GM18858 (cell line): ENCODE results near the gene SEC16B.

ENCODE experiments used
- ATAC-seq: cut with Tn5 transposase; IDR thresholded peaks from one replicate; pipeline ENCODE4 v1.9.1; 2021; ENCODE audit not compliant: unreplicated experiment

The SEC16B gene

GRCh38 chr1:177979272-177979671 is 9.4 kb upstream of the SEC16B start:
- no peak for ATAC-seq

DNA sequence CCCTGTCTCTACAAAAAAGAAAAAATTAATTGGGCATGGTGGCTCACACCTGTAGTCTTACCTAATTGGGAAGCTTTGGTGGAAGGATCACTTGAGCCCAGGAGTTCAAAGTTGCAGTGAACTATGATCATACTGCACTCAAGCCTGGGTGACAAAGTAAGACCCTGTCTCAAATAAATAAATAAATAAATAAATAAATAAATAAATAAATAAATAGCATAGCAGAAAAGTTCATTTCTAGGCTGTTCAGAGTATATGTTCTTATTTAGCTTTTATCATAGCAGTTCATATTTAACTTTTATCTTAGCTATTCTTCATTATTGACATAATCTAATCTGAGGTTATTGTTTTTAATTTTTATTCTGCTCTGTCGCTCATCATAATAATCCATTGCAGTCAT is 8.7 kb upstream of the SEC16B start:
- no peak for ATAC-seq

GRCh38 chr1:177977141-177977540 is 7.3 kb upstream of the SEC16B start:
- ATAC-seq: no peak

- ATAC-seq: no peak
Observed at GRCh38 chr1:177976596-177976995, 6.7 kb upstream of the SEC16B start.

DNA sequence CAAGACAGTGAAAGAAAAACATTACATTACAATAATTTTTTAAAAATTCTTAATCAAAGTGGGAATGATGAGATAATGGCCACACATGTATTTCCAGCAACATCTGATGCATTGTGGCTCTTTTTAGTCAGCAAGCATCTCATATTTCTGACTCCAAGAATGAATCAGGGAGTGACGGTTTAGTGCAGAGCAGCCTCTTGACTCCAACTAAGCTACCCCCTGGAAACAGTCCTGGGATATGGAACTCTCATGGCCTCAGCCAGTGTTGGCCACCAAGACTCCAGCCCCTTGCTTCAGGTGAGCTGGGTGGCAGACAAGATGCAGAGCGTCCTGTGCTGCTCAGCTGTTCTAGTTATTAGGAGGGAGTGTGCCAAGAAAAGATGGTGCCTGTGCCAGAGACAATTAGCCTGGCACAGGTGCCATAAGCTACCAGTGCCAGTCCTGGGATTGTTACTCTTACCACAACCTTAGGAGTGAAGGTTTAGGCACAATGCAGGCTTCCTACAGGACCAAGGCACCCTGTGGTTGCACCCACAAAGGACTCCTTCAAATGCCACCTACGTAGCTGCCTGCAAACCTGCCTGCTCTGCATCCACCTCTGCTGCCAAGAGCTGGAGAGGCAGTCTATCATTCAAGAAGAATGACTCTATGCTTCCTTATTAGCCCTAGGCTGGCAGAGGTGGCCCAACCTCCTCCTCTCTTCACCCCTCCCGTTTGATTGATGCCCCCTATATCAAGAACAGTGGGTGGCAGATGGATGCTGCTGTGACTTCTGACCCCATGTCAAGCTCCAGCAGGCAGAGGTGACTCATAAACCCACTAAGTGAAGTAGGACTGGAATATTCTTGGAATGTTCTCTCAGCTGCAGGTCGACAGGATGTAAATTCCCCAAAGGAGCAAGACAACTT is 6.0 kb upstream of the SEC16B start:
- ATAC-seq: no peak

- no peak for ATAC-seq
Observed at GRCh38 chr1:177973585-177973984, 3.7 kb upstream of the SEC16B start.

GRCh38 chr1:177969109-177969508 is 749 bp downstream of the SEC16B start:
- no peak for ATAC-seq

GRCh38 chr1:177966199-177966598 is 3.7 kb downstream of the SEC16B start:
- ATAC-seq: no peak

DNA sequence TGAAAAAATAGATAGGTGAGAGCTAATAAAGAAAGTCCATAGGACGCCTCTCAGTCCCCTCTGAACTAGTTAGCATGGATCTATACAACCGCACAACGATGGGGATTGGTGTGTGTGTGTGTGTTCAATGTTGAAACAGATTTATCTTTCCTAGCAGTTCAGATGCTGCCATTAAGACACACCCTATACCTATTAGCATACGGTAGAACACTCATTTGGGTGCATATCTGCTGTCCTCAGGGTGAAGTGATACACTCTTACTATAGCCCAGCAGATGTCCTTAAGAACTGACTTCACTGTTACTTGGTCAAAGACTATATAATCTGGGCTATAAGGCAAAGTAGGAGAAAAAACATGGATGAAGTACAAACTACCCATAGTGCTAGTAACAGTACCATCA is 4.6 kb downstream of the SEC16B start:
- ATAC-seq: no peak

GRCh38 chr1:177964336-177964735 is 5.5 kb downstream of the SEC16B start:
- no peak for ATAC-seq

DNA sequence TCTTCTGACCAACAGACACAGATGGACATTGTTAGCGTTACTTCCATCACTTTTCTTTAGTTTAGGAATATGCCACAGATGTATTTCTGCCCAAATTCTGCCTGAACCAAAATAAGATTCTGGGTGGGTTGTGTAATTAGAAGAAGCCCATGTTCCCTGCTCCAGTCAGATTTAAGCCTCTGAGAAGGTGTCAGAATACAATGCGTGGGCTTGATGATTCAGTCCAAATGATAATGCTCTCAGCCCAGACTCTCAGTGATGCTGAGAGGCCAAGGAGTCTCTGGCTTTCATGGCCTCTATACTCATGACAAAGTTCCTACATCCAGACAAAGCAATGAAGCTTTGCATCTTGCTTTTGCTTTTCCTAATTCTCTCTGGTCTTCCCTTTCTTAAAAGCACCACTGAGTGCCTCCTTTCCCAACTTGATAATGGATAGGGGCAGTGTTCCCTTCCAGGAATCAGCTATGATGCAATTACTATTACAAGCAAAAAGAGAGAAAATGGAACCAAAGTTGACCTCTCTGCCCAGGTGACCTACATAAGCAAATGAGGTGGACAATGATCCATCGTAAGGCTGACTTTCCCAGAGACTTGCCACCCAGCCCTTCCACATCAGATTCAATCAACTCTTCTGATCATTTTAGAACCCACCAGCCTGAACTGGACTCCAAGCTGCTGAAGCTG is 8.8 kb downstream of the SEC16B start:
- ATAC-seq: no peak

- no peak for ATAC-seq
Observed at GRCh38 chr1:177959811-177960515, 9.9 kb downstream of the SEC16B start.

DNA sequence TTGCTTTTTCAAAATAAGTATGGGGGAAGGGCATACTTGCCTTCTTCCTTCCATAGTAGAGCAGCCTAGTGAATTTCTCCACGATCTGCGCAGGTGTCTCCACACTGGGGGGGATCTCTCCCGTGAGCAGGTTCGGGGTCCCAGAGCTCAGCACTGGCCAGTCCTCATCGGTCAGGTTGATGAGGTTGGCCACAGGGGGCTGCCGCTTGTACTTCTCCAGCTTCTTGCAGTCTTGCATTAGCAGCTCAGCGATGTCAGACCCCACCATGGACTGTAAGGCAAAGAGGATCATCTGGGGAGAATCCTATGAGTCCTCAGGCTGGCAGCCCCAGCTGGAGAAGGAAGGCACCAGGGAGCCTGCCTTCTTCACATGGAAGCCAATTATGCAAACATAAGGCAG is 11.8 kb downstream of the SEC16B start:
- no peak for ATAC-seq

GRCh38 chr1:177954076-177954475 is 15.8 kb downstream of the SEC16B start:
- no peak for ATAC-seq

DNA sequence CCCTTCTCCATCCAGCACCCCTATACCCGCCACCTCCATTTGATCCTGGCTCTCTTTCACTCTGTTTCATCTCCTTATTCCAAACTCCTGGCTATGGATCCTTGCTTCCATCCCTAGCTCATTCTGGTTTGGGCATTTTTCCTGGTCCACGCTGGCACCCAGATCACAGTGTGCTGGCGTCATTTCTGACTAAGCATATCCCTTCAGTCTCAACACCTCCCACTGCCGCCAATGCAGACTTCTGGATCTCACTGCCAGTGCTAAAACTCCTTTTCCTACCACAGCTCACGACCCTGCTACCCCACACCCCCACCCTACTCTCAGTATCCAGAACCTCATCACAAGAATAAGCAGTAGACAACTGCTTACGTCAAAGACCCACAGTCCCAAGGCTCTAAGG is 16.3 kb downstream of the SEC16B start:
- no peak for ATAC-seq

DNA sequence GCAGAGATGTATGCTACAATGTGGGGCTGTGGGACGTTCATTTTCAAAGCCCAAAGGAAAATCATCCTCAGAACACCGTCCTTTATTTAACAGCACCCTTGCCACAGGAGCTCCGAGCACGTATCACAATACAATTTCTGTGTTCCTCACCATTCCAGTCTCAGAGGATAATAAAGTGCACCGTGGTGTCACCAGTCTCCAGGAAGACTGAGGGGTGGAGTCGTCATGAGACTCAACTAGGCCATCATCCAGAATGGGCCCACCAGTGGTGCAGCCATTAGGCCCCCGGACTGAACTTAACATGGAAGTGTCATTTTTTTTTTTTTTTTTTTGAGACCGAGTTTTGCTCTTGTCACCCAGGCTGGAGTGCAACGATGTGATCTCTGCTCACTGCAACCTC is 17.2 kb downstream of the SEC16B start:
- ATAC-seq: no peak

DNA sequence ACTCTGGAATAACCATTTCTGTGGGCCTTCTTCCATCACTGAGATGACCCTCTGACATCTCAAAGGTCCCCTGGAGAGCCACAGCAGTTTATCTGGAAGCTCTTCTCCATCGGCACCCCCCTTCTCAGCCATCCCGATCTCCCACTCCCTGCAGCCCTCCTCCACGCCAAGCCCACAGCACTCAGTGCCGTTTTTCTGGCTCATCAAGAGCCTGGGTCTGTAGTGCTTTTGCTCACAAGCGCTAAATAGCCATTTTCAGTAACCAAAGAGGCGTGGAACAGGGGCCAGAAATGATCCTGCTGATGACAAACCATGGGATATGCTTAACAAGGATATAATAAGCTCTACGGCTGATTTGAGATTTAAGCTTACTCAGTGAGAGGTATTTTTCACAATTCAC is 17.6 kb downstream of the SEC16B start:
- ATAC-seq: no peak

- ATAC-seq: no peak
Observed at GRCh38 chr1:177950506-177950905, 19.4 kb downstream of the SEC16B start.

GRCh38 chr1:177948336-177948972 is 21.4 kb downstream of the SEC16B start:
- ATAC-seq: peak; percentile 70

GRCh38 chr1:177947623-177948022 is 22.2 kb downstream of the SEC16B start:
- ATAC-seq: no peak

GRCh38 chr1:177945943-177946650 is 23.8 kb downstream of the SEC16B start:
- peak; percentile 62 for ATAC-seq
